Esophagus squamous epithelium (tissue), 4 donors: Measurements from ENCODE around the gene SLAIN2.

ENCODE experiments used
- POLR2A ChIP-seq, 4 donors: fragments of 450-650 bp; IDR thresholded peaks; one replicate each; pipeline ENCODE4 v1.6.1; 2017; ENCODE audit warnings: antibody characterized with exemption in 4 of 4, mild to moderate bottlenecking in 4 of 4, moderate library complexity in 3 of 4
- TF ChIP-seq, protein P1 (sequence below), 6 experiments: fragments of 450-650 bp in 4 of 6; fragments of 200-600 bp in 2 of 6; sonication (generic) in 2 of 6; IDR thresholded peaks; one replicate each; pipeline ENCODE4 v1.5.1; 2016 to 2019; ENCODE audit warnings: antibody characterized with exemption in 6 of 6, mild to moderate bottlenecking in 4 of 6, moderate library complexity in 4 of 6

DNA sequence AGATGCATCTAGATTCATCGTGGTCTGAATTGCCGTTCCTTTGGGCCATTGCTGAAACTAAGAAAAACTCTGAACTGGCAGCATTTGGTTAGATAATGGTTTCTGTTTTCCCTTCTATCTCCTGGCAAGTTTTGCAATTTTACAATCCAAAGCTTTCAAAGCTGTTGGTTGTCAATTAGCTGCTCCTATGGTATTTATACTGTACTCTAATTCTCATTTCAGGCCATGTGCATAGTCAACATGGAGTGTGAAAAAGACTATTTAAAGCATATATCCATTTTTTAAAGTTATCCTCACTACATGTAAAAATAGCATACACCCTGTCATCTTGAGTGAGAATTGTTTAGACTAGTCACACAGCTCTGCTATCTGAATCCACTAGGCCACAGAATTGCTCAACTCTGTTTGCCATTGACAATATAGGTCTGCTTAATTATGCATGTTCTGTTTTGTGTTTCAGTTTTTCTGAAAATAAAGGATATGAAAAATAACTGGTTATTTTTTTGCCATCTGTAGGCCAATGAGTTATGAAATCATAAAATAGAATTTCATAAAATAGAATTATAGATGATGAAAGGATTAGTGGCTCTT is 44.0 kb upstream of the SLAIN2 start:
- TF ChIP-seq, protein P1, sequence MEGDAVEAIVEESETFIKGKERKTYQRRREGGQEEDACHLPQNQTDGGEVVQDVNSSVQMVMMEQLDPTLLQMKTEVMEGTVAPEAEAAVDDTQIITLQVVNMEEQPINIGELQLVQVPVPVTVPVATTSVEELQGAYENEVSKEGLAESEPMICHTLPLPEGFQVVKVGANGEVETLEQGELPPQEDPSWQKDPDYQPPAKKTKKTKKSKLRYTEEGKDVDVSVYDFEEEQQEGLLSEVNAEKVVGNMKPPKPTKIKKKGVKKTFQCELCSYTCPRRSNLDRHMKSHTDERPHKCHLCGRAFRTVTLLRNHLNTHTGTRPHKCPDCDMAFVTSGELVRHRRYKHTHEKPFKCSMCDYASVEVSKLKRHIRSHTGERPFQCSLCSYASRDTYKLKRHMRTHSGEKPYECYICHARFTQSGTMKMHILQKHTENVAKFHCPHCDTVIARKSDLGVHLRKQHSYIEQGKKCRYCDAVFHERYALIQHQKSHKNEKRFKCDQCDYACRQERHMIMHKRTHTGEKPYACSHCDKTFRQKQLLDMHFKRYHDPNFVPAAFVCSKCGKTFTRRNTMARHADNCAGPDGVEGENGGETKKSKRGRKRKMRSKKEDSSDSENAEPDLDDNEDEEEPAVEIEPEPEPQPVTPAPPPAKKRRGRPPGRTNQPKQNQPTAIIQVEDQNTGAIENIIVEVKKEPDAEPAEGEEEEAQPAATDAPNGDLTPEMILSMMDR (IDR thresholded peaks at IDR 0.05), result no peak
- no peak for TF ChIP-seq POLR2A (IDR thresholded peaks at IDR 0.05)
